H9 (cell line): ENCODE measurements around the gene HERC3. TPM values are rescaled to one million over a fixed set of nuclear protein-coding genes. Genes with fewer than 3 reads are reported as not detected.

Source experiments
- DNase-seq: peaks from one replicate; pipeline ENCODE4 v3.0.0-alpha.2; 2017
- H2AFZ ChIP-seq: one replicate; pipeline ENCODE4 v1.6.1; 2013; ENCODE audit warnings: mild to moderate bottlenecking, low read length, control low read depth, moderate library complexity
- H2AK5ac ChIP-seq: 2 replicates; pipeline ENCODE4 v1.6.1; 2013; ENCODE audit warnings: low read length, control low read depth, mixed read lengths; ENCODE audit not compliant: insufficient read length
- H2BK120ac ChIP-seq: one replicate; pipeline ENCODE4 v1.6.1; 2013; ENCODE audit warnings: low read depth, mild to moderate bottlenecking, low read length, control low read depth, inconsistent platforms; ENCODE audit not compliant: poor library complexity, severe bottlenecking
- H2BK12ac ChIP-seq: 2 replicates; pipeline ENCODE4 v1.6.1; 2013; ENCODE audit warnings: low read length, control low read depth, mixed read lengths, low read depth; ENCODE audit not compliant: insufficient read length
- H2BK15ac ChIP-seq: 2 replicates; pipeline ENCODE4 v1.6.1; 2013; ENCODE audit warnings: low read depth, low read length, control low read depth
- H2BK20ac ChIP-seq: one replicate; pipeline ENCODE4 v1.6.1; 2013; ENCODE audit warnings: low read depth, mild to moderate bottlenecking, low read length, control low read depth, inconsistent platforms; ENCODE audit not compliant: poor library complexity, severe bottlenecking
- H2BK5ac ChIP-seq: 2 replicates; pipeline ENCODE4 v1.6.1; 2013; ENCODE audit warnings: low read length, control low read depth, mixed read lengths; ENCODE audit not compliant: insufficient read length
- H3K14ac ChIP-seq: 2 replicates; pipeline ENCODE4 v1.6.1; 2013; ENCODE audit warnings: low read length, control low read depth; ENCODE audit not compliant: insufficient read depth
- H3K18ac ChIP-seq: 2 replicates; pipeline ENCODE4 v1.6.1; 2013; ENCODE audit warnings: low read depth, mild to moderate bottlenecking, mixed read lengths, low read length, control low read depth; ENCODE audit not compliant: insufficient read length
- H3K23ac ChIP-seq: 2 replicates; pipeline ENCODE4 v1.6.1; 2013; ENCODE audit warnings: low read length, control low read depth, mixed read lengths, low read depth; ENCODE audit not compliant: insufficient read length
- H3K23me2 ChIP-seq: 2 replicates; pipeline ENCODE4 v1.6.1; 2013; ENCODE audit warnings: low read depth, mild to moderate bottlenecking, mixed read lengths, low read length, control low read depth; ENCODE audit not compliant: insufficient read length, poor library complexity, severe bottlenecking
- H3K27ac ChIP-seq: 2 replicates; pipeline ENCODE4 v1.5.1; 2013; ENCODE audit warnings: low read length, control low read depth, mixed read lengths, low read depth; ENCODE audit not compliant: insufficient read length
- H3K27me3 ChIP-seq: 2 replicates; pipeline ENCODE4 v1.6.1; 2013; ENCODE audit warnings: low read length, control low read depth, inconsistent platforms; ENCODE audit not compliant: insufficient read depth
- H3K4ac ChIP-seq: 2 replicates; pipeline ENCODE4 v1.6.1; 2013; ENCODE audit warnings: low read depth, mild to moderate bottlenecking, control low read depth, inconsistent platforms, low read length, moderate library complexity
- H3K4me1 ChIP-seq: 2 replicates; pipeline ENCODE4 v1.6.1; 2013; ENCODE audit warnings: low read length, control low read depth, inconsistent platforms; ENCODE audit not compliant: insufficient read depth
- H3K4me2 ChIP-seq: 2 replicates; pipeline ENCODE4 v1.6.1; 2013; ENCODE audit warnings: low read length, control low read depth, mixed read lengths; ENCODE audit not compliant: insufficient read length, insufficient read depth
- H3K56ac ChIP-seq: 2 replicates; pipeline ENCODE4 v1.6.1; 2013; ENCODE audit warnings: low read depth, mild to moderate bottlenecking, mixed read lengths, low read length, control low read depth; ENCODE audit not compliant: insufficient read length
- H3K79me1 ChIP-seq: 2 replicates; pipeline ENCODE4 v1.6.1; 2013; ENCODE audit warnings: low read depth, mild to moderate bottlenecking, moderate library complexity, low read length, control low read depth, inconsistent platforms; ENCODE audit not compliant: insufficient read depth, poor library complexity, severe bottlenecking
- H3K79me2 ChIP-seq: 2 replicates; pipeline ENCODE4 v1.6.1; 2013; ENCODE audit warnings: low read length, control low read depth, inconsistent platforms; ENCODE audit not compliant: insufficient read depth
- H3K9ac ChIP-seq: 2 replicates; pipeline ENCODE4 v1.6.1; 2013; ENCODE audit warnings: low read length, control low read depth, mixed read lengths; ENCODE audit not compliant: insufficient read length; ENCODE audit errors: extremely low read depth
- H3K9me3 ChIP-seq: one replicate; pipeline ENCODE4 v1.6.1; 2013; ENCODE audit warnings: low read depth, low read length, inconsistent platforms; ENCODE audit not compliant: control insufficient read depth
- H3T11ph ChIP-seq: one replicate; pipeline ENCODE4 v1.6.1; 2013; ENCODE audit warnings: mild to moderate bottlenecking, low read length, control low read depth, inconsistent platforms
- H4K20me1 ChIP-seq: one replicate; pipeline ENCODE4 v1.6.1; 2013; ENCODE audit not compliant: control insufficient read depth, insufficient read length, insufficient read depth
- H4K5ac ChIP-seq: 2 replicates; pipeline ENCODE4 v1.6.1; 2013; ENCODE audit warnings: low read depth, mild to moderate bottlenecking, mixed read lengths, low read length, control low read depth; ENCODE audit not compliant: insufficient read length
- H4K8ac ChIP-seq: replicated peaks from 2 replicates; pipeline ENCODE4 v1.6.1; 2013; ENCODE audit warnings: low read length, control low read depth, mixed read lengths, low read depth; ENCODE audit not compliant: insufficient read length
- H4K91ac ChIP-seq: 2 replicates; pipeline ENCODE4 v1.6.1; 2013; ENCODE audit warnings: low read depth, mild to moderate bottlenecking, moderate library complexity, mixed read lengths, low read length, control low read depth; ENCODE audit not compliant: insufficient read length
- H3K27ac Mint-ChIP-seq, 3 experiments: 2 replicates in 2 of 3; 3 replicates in 1 of 3; pipeline ENCODE4 v1.8.0; 2020 to 2021; ENCODE audit warnings: mixed read lengths in 3 of 3, mild to moderate bottlenecking in 1 of 3, moderate library complexity in 1 of 3
- H3K27me3 Mint-ChIP-seq: 2 replicates; pipeline ENCODE4 v1.8.0; 2021; ENCODE audit warnings: low read depth, mild to moderate bottlenecking, moderate library complexity, mixed read lengths
- H3K36me3 Mint-ChIP-seq, 3 experiments: 2 replicates in 2 of 3; 3 replicates in 1 of 3; pipeline ENCODE4 v1.8.0; 2020 to 2021; ENCODE audit warnings: low read depth in 3 of 3, mixed read lengths in 3 of 3; ENCODE audit not compliant: insufficient read depth in 1 of 3
- H3K4me1 Mint-ChIP-seq, 2 experiments: 2 replicates each; pipeline ENCODE4 v1.8.0; 2020; ENCODE audit warnings: mixed read lengths in 2 of 2
- H3K4me3 Mint-ChIP-seq, 2 experiments: 2 replicates in 1 of 2; 3 replicates in 1 of 2; pipeline ENCODE4 v1.8.0; 2020 to 2021; ENCODE audit warnings: mild to moderate bottlenecking in 2 of 2, mixed read lengths in 2 of 2, moderate library complexity in 1 of 2
- H3K9me3 Mint-ChIP-seq, 2 experiments: 2 replicates in 1 of 2; 3 replicates in 1 of 2; pipeline ENCODE4 v1.8.0; 2020; ENCODE audit warnings: mild to moderate bottlenecking in 2 of 2, mixed read lengths in 2 of 2, moderate library complexity in 1 of 2
- CTCF ChIP-seq: fragments of 200-600 bp; sonication (generic); conservative IDR thresholded peaks from 3 replicates; pipeline ENCODE4 v1.8.0; 2021; ENCODE audit warnings: antibody characterized with exemption, mild to moderate bottlenecking
- WGBS: extraction: QIAGEN DNeasy Blood & Tissue Kit; methylation state at CpG from one replicate; pipeline ENCODE4 v1.1.7; 2013; ENCODE audit warnings: missing lambda C conversion rate, low lambda C conversion rate, mixed read lengths; ENCODE audit not compliant: insufficient read length; ENCODE audit errors: extremely low coverage; 5-methylcytosine and 5-hydroxymethylcytosine counted together
- total RNA-seq: library from RNA; stranded (reverse); gene quantifications from 2 replicates; pipeline ENCODE4 v1.2.1, GENCODE V29; 2021

Gene HERC3
- total RNA-seq, 1 experiment from 2014 or later = 2.9 TPM

GRCh38 chr4:88630756-88631155 is 38.5 kb downstream of the HERC3 start:
- Histone ChIP-seq H3K27ac (no peak overlapping the region), H4K5ac (no peak overlapping the region), H3K9ac (no peak overlapping the region), H4K8ac (no peak overlapping the region), H2AFZ (no peak overlapping the region), H3T11ph (no peak overlapping the region), H3K23ac (no peak overlapping the region), H2BK20ac (no peak overlapping the region), H2AK5ac (no peak overlapping the region), H3K4me2 (no peak overlapping the region), H3K79me2 (no peaks in the 10 kb centered on the region), H2BK12ac (no peak overlapping the region), H3K56ac (no peak overlapping the region), H3K18ac (no peak overlapping the region), H3K23me2 (no peaks in the 10 kb centered on the region), H4K91ac (no peak overlapping the region), H2BK120ac (no peak overlapping the region), H3K9me3 (no peaks in the 10 kb centered on the region), H2BK5ac (no peak overlapping the region), H3K4ac (no peak overlapping the region), H4K20me1 (no peaks in the 10 kb centered on the region), H3K14ac (no peak overlapping the region), H3K4me1 (no peaks in the 10 kb centered on the region), H3K79me1 (no peaks in the 10 kb centered on the region), H3K27me3 (no peaks in the 10 kb centered on the region), H2BK15ac (no peak overlapping the region)
- no peak for TF ChIP-seq CTCF
- 0 out of 4 replicates have a peak, but pooled peaks cover 0 to 2% of the 10 kb centered on the region in 2 experiments for H3K4me1 Mint-ChIP-seq
- H3K27ac Mint-ChIP-seq = no peak overlapping the region
- no peaks in the 10 kb centered on the region for H3K36me3 Mint-ChIP-seq
- H3K4me3 Mint-ChIP-seq = no peak overlapping the region
- H3K9me3 Mint-ChIP-seq = no peaks in the 10 kb centered on the region
- DNase-seq = no peak
- H3K27me3 Mint-ChIP-seq = no peaks in the 10 kb centered on the region; the same call in 1 of the 2 replicates
- no CpG with 5 or more reads among the region's 2 CpGs for WGBS
